Prostate gland (tissue), 2 donors: Measurements from ENCODE around the gene HTR5A.

Source experiments
- CTCF ChIP-seq, 4 experiments: fragments of 200-600 bp in 2 of 4; fragments of 450-650 bp in 2 of 4; sonication (generic) in 2 of 4; IDR thresholded peaks; 1 replicate in 3 of 4; 2 replicates in 1 of 4; pipeline ENCODE4 v1.5.1; 2016 to 2019; ENCODE audit warnings: antibody characterized with exemption in 4 of 4, mild to moderate bottlenecking in 2 of 4, moderate library complexity in 2 of 4
- POLR2A ChIP-seq: fragments of 450-650 bp; IDR thresholded peaks from one replicate; pipeline ENCODE4 v1.6.1; 2016; ENCODE audit warnings: antibody characterized with exemption, mild to moderate bottlenecking

DNA sequence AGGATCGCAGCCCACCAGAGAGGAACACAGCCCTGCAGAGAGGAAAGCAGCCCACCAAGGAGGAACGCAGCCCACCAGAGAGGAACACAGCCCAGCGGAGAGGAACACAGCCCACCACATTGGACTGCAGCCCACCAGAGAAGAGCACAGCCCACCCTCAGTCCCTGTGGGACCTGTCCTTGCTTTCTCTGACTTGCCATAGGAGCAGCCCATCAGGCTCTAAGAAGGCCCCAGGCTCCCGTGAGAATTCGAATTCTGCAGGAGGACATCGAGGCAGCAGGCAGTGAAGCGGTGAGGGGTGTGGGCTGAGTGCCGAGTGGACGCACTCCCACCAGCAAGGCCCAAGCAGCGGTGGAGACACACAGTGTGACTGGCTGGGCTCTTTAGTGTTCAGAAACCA, 59.1 kb downstream of the HTR5A start:
- TF ChIP-seq CTCF (IDR thresholded peaks at IDR 0.05) (no peak), POLR2A (no peak)
